CD4-positive, alpha-beta T cell (primary cell): ENCODE measurements around the gene GAPDHS. TPM values are rescaled to one million over a fixed set of nuclear protein-coding genes. Genes with fewer than 3 reads are reported as not detected.
A peak's percentile ranks its signal among the peaks of the same experiment; 100 is the strongest.

Experiments
- ATAC-seq: fragments of 200-7000 bp; cut with Tn5 transposase; one replicate; pipeline ENCODE4 v1.10.0; 2022; ENCODE audit warnings: mild to moderate bottlenecking; ENCODE audit not compliant: poor library complexity
- CTCF ChIA-PET: fragments of 350-600 bp; sonication (Branson Sonifier 250); formaldehyde crosslinking; loops from one replicate; lab custom pipeline; 2021; ENCODE audit warnings: antibody characterized with exemption, inconsistent platforms; lab: Charles Lee
- POLR2A ChIA-PET: fragments of 350-600 bp; sonication (Branson Sonifier 250); formaldehyde crosslinking; loops from one replicate; lab custom pipeline; 2021; ENCODE audit warnings: antibody characterized with exemption, inconsistent platforms; lab: Charles Lee
- DNase-seq, 14 experiments: peaks; one replicate each; pipeline ENCODE4 v3.0.0-alpha.2; 2013 to 2020; ENCODE audit warnings: mixed read lengths in 2 of 14
- H3K27ac ChIP-seq, 2 donors: one replicate each; pipeline versions ENCODE4 v1.5.1 to v1.7.0; 2013; ENCODE audit warnings: low read length in 2 of 2, low read depth in 1 of 2, mild to moderate bottlenecking in 1 of 2
- H3K27me3 ChIP-seq, 2 experiments: 1 replicate in 1 of 2; 2 replicates in 1 of 2; pipeline versions ENCODE4 v1.6.1 to v1.7.0; 2013; ENCODE audit warnings: low read length in 2 of 2, control low read depth in 1 of 2, mild to moderate bottlenecking in 1 of 2, moderate library complexity in 1 of 2; ENCODE audit not compliant: insufficient read depth in 2 of 2, control insufficient read depth in 1 of 2
- H3K36me3 ChIP-seq: one replicate; pipeline ENCODE4 v1.6.1; 2013; ENCODE audit warnings: low read length, control low read depth; ENCODE audit not compliant: insufficient read depth
- H3K4me1 ChIP-seq: one replicate; pipeline ENCODE4 v1.6.1; 2013; ENCODE audit warnings: low read length, control low read depth; ENCODE audit not compliant: insufficient read depth
- H3K4me3 ChIP-seq: one replicate; pipeline ENCODE4 v1.5.1; 2013; ENCODE audit warnings: mild to moderate bottlenecking, low read length, moderate library complexity
- H3K9me3 ChIP-seq, 2 experiments: 1 replicate in 1 of 2; 2 replicates in 1 of 2; pipeline versions ENCODE4 v1.6.1 to v1.7.0; 2013; ENCODE audit warnings: low read length in 2 of 2, mild to moderate bottlenecking in 2 of 2, control low read depth in 1 of 2, moderate library complexity in 1 of 2; ENCODE audit not compliant: control insufficient read depth in 1 of 2, insufficient read depth in 1 of 2
- H3K27ac Mint-ChIP-seq: one replicate; pipeline ENCODE4 v1.8.0; 2020; ENCODE audit warnings: mixed read lengths
- H3K27me3 Mint-ChIP-seq: one replicate; pipeline ENCODE4 v1.8.0; 2021; ENCODE audit warnings: mixed read lengths
- H3K36me3 Mint-ChIP-seq: one replicate; pipeline ENCODE4 v1.8.0; 2021; ENCODE audit warnings: low read depth, mixed read lengths
- H3K4me1 Mint-ChIP-seq: one replicate; pipeline ENCODE4 v1.8.0; 2021; ENCODE audit warnings: low read depth, mixed read lengths
- H3K4me3 Mint-ChIP-seq: one replicate; pipeline ENCODE4 v1.8.0; 2020; ENCODE audit warnings: mild to moderate bottlenecking, mixed read lengths
- H3K9me3 Mint-ChIP-seq: one replicate; pipeline ENCODE4 v1.8.0; 2020; ENCODE audit warnings: mixed read lengths
- intact Hi-C, 2 experiments: fragments of 100-400 bp; cut with DNase I in 1 of 2; cut with micrococcal nuclease in 1 of 2; formaldehyde crosslinking; loops; one replicate each; pipeline versions ENCODE4 v1.15.1 to v1.9.0; 2023 to 2025; cut with DNase I, micrococcal nuclease
- total RNA-seq, 174 experiments: library from RNA in 2 of 174; stranded (reverse) in 2 of 174; gene quantifications; one replicate each; pipeline ENCODE4 v1.2.3 and lab custom pipeline; 2021 to 2026
- TF ChIP-seq, protein P1 (sequence below): fragments of 200-600 bp; IDR thresholded peaks from one replicate; pipeline ENCODE4 v1.8.0; 2022; ENCODE audit warnings: antibody characterized with exemption, mild to moderate bottlenecking

GAPDHS gene
- total RNA-seq, 2 experiments from 2014 or later: not detected

GRCh38 chr19:35559781-35560180, 26.5 kb downstream of the GAPDHS start:
- intact Hi-C loops: loop anchor here in 1 of 2 experiments (10.0 kb wide), 1 partner anchor 115 kb away; no protein-coding TSS in a partner anchor
- ATAC-seq: no peak
- Mint-ChIP-seq H3K27ac (no peak overlapping the region), H3K4me1 (peaks cover 15% of the 10 kb centered on the region), H3K36me3 (no peaks in the 10 kb centered on the region), H3K4me3 (no peak overlapping the region), H3K27me3 (peaks cover 69% of the 10 kb centered on the region), H3K9me3 (no peaks in the 10 kb centered on the region)
- TF ChIP-seq, protein P1, sequence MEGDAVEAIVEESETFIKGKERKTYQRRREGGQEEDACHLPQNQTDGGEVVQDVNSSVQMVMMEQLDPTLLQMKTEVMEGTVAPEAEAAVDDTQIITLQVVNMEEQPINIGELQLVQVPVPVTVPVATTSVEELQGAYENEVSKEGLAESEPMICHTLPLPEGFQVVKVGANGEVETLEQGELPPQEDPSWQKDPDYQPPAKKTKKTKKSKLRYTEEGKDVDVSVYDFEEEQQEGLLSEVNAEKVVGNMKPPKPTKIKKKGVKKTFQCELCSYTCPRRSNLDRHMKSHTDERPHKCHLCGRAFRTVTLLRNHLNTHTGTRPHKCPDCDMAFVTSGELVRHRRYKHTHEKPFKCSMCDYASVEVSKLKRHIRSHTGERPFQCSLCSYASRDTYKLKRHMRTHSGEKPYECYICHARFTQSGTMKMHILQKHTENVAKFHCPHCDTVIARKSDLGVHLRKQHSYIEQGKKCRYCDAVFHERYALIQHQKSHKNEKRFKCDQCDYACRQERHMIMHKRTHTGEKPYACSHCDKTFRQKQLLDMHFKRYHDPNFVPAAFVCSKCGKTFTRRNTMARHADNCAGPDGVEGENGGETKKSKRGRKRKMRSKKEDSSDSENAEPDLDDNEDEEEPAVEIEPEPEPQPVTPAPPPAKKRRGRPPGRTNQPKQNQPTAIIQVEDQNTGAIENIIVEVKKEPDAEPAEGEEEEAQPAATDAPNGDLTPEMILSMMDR: no peak
- CTCF ChIA-PET: no interaction called here
- DNase-seq: peak in 1 of 14 experiments; percentile 9
- H3K27me3 ChIP-seq: peaks cover 15 to 36% of the 10 kb centered on the region in 2 experiments
- POLR2A ChIA-PET: no interaction called here
- H3K4me3 ChIP-seq: no peak overlapping the region
- H3K36me3 ChIP-seq: no peaks in the 10 kb centered on the region
- H3K27ac ChIP-seq: no peak overlapping the region
- peaks cover 17% of the 10 kb centered on the region for H3K4me1 ChIP-seq
- H3K9me3 ChIP-seq: peaks cover 0 to 16% of the 10 kb centered on the region in 2 experiments

- Mint-ChIP-seq H3K4me3 (no peak overlapping the region), H3K27ac (no peak overlapping the region), H3K4me1 (peaks cover 15% of the 10 kb centered on the region), H3K9me3 (no peaks in the 10 kb centered on the region), H3K27me3 (peaks cover 74% of the 10 kb centered on the region), H3K36me3 (no peaks in the 10 kb centered on the region)
- Histone ChIP-seq H3K9me3 (peaks cover 0 to 16% of the 10 kb centered on the region in 2 experiments), H3K36me3 (no peaks in the 10 kb centered on the region), H3K4me3 (no peak overlapping the region), H3K4me1 (peaks cover 17% of the 10 kb centered on the region), H3K27me3 (peaks cover 15 to 36% of the 10 kb centered on the region in 2 experiments), H3K27ac (no peak overlapping the region)
- ATAC-seq: no peak
- ChIA-PET POLR2A (no interaction called here), CTCF (interaction anchor here (0.6 kb wide), 1 partner anchor 121 kb away, joined by 4 read pairs; no protein-coding TSS in a partner anchor)
- intact Hi-C loops: loop anchor here in 1 of 2 experiments (10.0 kb wide), 1 partner anchor 115 kb away; no protein-coding TSS in a partner anchor
- TF ChIP-seq, protein P1: no peak
- DNase-seq: peak in 1 of 14 experiments; percentile 8
Observed at GRCh38 chr19:35560271-35560670, 27.0 kb downstream of the GAPDHS start.

GRCh38 chr19:35560677-35561076, 27.4 kb downstream of the GAPDHS start:
- peaks cover 76% of the 10 kb centered on the region for H3K27me3 Mint-ChIP-seq
- Histone ChIP-seq H3K4me1 (peaks cover 17% of the 10 kb centered on the region), H3K27ac (no peak overlapping the region), H3K27me3 (peaks cover 15 to 36% of the 10 kb centered on the region in 2 experiments), H3K9me3 (peaks cover 0 to 16% of the 10 kb centered on the region in 2 experiments), H3K4me3 (no peak overlapping the region), H3K36me3 (no peaks in the 10 kb centered on the region)
- POLR2A ChIA-PET: no interaction called here
- DNase-seq (no peak), ATAC-seq (no peak)
- intact Hi-C loops: loop anchor here in 1 of 2 experiments (10.0 kb wide), 1 partner anchor 114 kb away; no protein-coding TSS in a partner anchor
- H3K4me1 Mint-ChIP-seq: peaks cover 15% of the 10 kb centered on the region
- H3K27ac Mint-ChIP-seq: no peak overlapping the region
- H3K9me3 Mint-ChIP-seq: no peaks in the 10 kb centered on the region
- TF ChIP-seq, protein P1: no peak
- CTCF ChIA-PET: interaction anchor here (0.6 kb wide), 1 partner anchor 121 kb away, joined by 4 read pairs; no protein-coding TSS in a partner anchor
- H3K4me3 Mint-ChIP-seq: no peak overlapping the region
- H3K36me3 Mint-ChIP-seq: no peaks in the 10 kb centered on the region
